Measurements from ENCODE around the gene SPACA9. TPM values are rescaled to one million over a fixed set of nuclear protein-coding genes. Genes with fewer than 3 reads are reported as not detected.

The SPACA9 gene
- total RNA-seq, 1 donor from 2014 or later: 5.7 TPM

GRCh38 chr9:132857031-132857430 is 21.7 kb upstream of the SPACA9 start:
- H3K9me3 ChIP-seq (replicated peaks): no peaks in the 10 kb centered on the region
- peaks cover 16% of the 10 kb centered on the region for H3K4me1 ChIP-seq
- H3K36me3 ChIP-seq: no peaks in the 10 kb centered on the region
- no peak for TF ChIP-seq CTCF (IDR thresholded peaks at IDR 0.05; ENCODE audit: borderline replicate concordance)
- peaks cover 4% of the 10 kb centered on the region for H3K27me3 ChIP-seq (ENCODE audit: low read depth)
- peak; percentile 43 for DNase-seq
- H3K4me3 ChIP-seq: no peak overlapping the region
- intact Hi-C loops (cut with micrococcal nuclease): no loop called here
- H3K27ac ChIP-seq (replicated peaks): peak overlapping the region; percentile 65

GRCh38 chr9:132857616-132858342 is 20.9 kb upstream of the SPACA9 start:
- TF ChIP-seq CTCF (IDR thresholded peaks at IDR 0.05; ENCODE audit: borderline replicate concordance): peak; percentile 27
- H3K36me3 ChIP-seq: no peaks in the 10 kb centered on the region
- peak; percentile 39 for DNase-seq
- peaks cover 4% of the 10 kb centered on the region for H3K27me3 ChIP-seq (ENCODE audit: low read depth)
- peaks cover 16% of the 10 kb centered on the region for H3K4me1 ChIP-seq
- intact Hi-C loops (cut with micrococcal nuclease): no loop called here
- H3K4me3 ChIP-seq: no peak overlapping the region
- H3K9me3 ChIP-seq (replicated peaks): no peaks in the 10 kb centered on the region
- peak overlapping the region; percentile 65 for H3K27ac ChIP-seq (replicated peaks)

DNA sequence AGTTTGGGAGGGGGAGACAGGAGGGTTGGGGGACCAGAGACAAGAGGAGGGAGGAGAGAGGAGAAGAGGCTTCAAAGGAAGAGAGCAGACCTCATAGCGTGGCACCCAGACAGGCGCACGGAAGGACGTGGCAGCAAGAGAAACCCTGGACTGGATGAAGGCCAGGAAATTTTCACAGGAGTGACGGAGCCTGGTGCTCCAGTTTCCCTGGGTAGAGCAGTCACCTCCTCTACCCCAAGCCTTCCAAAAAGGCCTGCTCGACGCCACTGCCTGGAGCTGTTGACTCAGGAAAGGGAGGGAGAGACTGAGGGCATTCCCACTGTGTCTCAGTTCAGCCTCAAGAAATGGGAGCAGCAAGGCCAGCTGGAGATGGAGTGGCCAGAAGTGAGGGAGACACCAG is 19.9 kb upstream of the SPACA9 start:
- H3K36me3 ChIP-seq: no peaks in the 10 kb centered on the region

GRCh38 chr9:132861666-132862065 is 17.0 kb upstream of the SPACA9 start:
- Histone ChIP-seq H3K27me3 (ENCODE audit: low read depth) (peaks cover 4% of the 10 kb centered on the region), H3K27ac (replicated peaks) (no peak overlapping the region), H3K36me3 (no peaks in the 10 kb centered on the region), H3K4me1 (peaks cover 16% of the 10 kb centered on the region), H3K9me3 (replicated peaks) (no peaks in the 10 kb centered on the region), H3K4me3 (no peak overlapping the region)
- intact Hi-C loops (cut with micrococcal nuclease): no loop called here
- DNase-seq: no peak
- no peak for TF ChIP-seq CTCF (IDR thresholded peaks at IDR 0.05; ENCODE audit: borderline replicate concordance)

More for the DNA sequence above, 19.9 kb upstream of the SPACA9 start:
- peaks cover 4% of the 10 kb centered on the region for H3K27me3 ChIP-seq (ENCODE audit: low read depth)
- intact Hi-C loops (cut with micrococcal nuclease): no loop called here
- H3K4me3 ChIP-seq: no peak overlapping the region
- no peaks in the 10 kb centered on the region for H3K9me3 ChIP-seq (replicated peaks)
- H3K4me1 ChIP-seq: peaks cover 16% of the 10 kb centered on the region
- TF ChIP-seq CTCF (IDR thresholded peaks at IDR 0.05; ENCODE audit: borderline replicate concordance): no peak
- H3K27ac ChIP-seq (replicated peaks): no peak overlapping the region
- no peak for DNase-seq

DNA sequence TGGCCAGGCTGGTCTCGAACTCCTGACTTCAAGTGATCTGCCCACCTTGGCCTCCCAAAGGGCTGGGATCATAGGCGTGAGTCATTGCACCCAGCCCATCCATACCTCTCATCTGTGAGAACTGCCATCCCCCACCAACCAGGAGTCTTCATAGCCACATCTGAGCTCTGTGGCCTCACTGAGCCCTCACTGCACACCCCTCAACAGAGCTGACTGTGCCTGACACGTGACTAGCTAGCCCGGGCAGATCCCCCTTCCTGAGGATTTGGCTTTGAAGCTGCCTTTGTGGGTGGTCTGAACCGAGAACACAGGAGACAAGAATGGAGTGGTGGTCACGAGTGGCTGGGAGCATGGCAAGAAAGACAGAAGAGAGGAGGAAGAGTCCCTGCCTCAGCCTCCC is 16.2 kb upstream of the SPACA9 start:
- Histone ChIP-seq H3K4me1 (peaks cover 7% of the 10 kb centered on the region), H3K27ac (replicated peaks) (no peak overlapping the region), H3K27me3 (ENCODE audit: low read depth) (peaks cover 4% of the 10 kb centered on the region), H3K36me3 (no peaks in the 10 kb centered on the region), H3K4me3 (no peak overlapping the region), H3K9me3 (replicated peaks) (no peaks in the 10 kb centered on the region)
- no peak for DNase-seq
- intact Hi-C loops (cut with micrococcal nuclease): no loop called here
- TF ChIP-seq CTCF (IDR thresholded peaks at IDR 0.05; ENCODE audit: borderline replicate concordance): no peak
